ENCODE measurements around the gene GSC2. TPM values are rescaled to one million over a fixed set of nuclear protein-coding genes. Genes with fewer than 3 reads are reported as not detected.

Gene GSC2
- total RNA-seq, 5 donors from 2014 or later (not counting 1 experiment from before 2014, with no cell fraction given) = not detected

GRCh38 chr22:19133561-19133960, 16.5 kb downstream of the GSC2 start:
- Mint-ChIP-seq H3K4me1 (no peaks in the 10 kb centered on the region), H3K27ac (no peak overlapping the region), H3K4me3 (no peak overlapping the region), H3K36me3 (peaks cover 25% of the 10 kb centered on the region), H3K27me3 (no peaks in the 10 kb centered on the region), H3K9me3 (no peaks in the 10 kb centered on the region)
- peaks cover 25 to 44% of the 10 kb centered on the region in 2 donors for H3K36me3 ChIP-seq (ENCODE audit: control insufficient read depth in 2 of 2, extremely low read depth in 1 of 2, insufficient read depth in 1 of 2, low read length in 1 of 2)
- DNase-seq = no peak
- 100% methylated on average over 4 of the region's 13 CpGs for whole genome bisulfite sequencing (ENCODE audit: insufficient coverage)
- H3K4me3 ChIP-seq (ENCODE audit: control insufficient read depth in 1 of 2, extremely low read depth in 1 of 2, low read length in 1 of 2) = no peak overlapping the region
- POLR2A ChIA-PET = no interaction called here
- no peak for ATAC-seq (replicated peaks in 1 of 4)
- H3K4me1 ChIP-seq (ENCODE audit: control insufficient read depth in 1 of 2, extremely low read depth in 1 of 2, insufficient read depth in 2 of 2, low read length in 2 of 2) = no peaks in the 10 kb centered on the region
- no peaks in the 10 kb centered on the region for H3K9me3 ChIP-seq
- H3K27me3 ChIP-seq (replicated peaks in 1 of 2; ENCODE audit: control insufficient read depth in 2 of 2, extremely low read depth in 1 of 2, insufficient read depth in 2 of 2, low read length in 1 of 2) = no peaks in the 10 kb centered on the region
- CTCF ChIA-PET = interaction anchor here (0.6 to 0.7 kb wide), 2 partner anchors 353 to 567 kb away, joined by 3 read pairs; no protein-coding TSS in a partner anchor
- H3K27ac ChIP-seq (ENCODE audit: low read length) = no peak overlapping the region

- peak in 1 of 4 experiments; percentile 11 for ATAC-seq (replicated peaks in 1 of 4)
- H3K27ac ChIP-seq (ENCODE audit: low read length) = no peak overlapping the region
These were observed 17.2 kb downstream of the GSC2 start for GRCh38 chr22:19132693-19133400.

GRCh38 chr22:19132153-19132552, 17.9 kb downstream of the GSC2 start:
- Histone ChIP-seq H3K36me3 (ENCODE audit: control insufficient read depth in 2 of 2, extremely low read depth in 1 of 2, insufficient read depth in 1 of 2, low read length in 1 of 2) (peaks cover 15 to 30% of the 10 kb centered on the region in 2 donors), H3K9me3 (no peaks in the 10 kb centered on the region), H3K4me3 (ENCODE audit: control insufficient read depth in 1 of 2, extremely low read depth in 1 of 2, low read length in 1 of 2) (no peak overlapping the region), H3K27ac (ENCODE audit: low read length) (no peak overlapping the region), H3K27me3 (replicated peaks in 1 of 2; ENCODE audit: control insufficient read depth in 2 of 2, extremely low read depth in 1 of 2, insufficient read depth in 2 of 2, low read length in 1 of 2) (no peaks in the 10 kb centered on the region), H3K4me1 (ENCODE audit: control insufficient read depth in 1 of 2, extremely low read depth in 1 of 2, insufficient read depth in 2 of 2, low read length in 2 of 2) (no peaks in the 10 kb centered on the region)
- Mint-ChIP-seq H3K4me1 (no peaks in the 10 kb centered on the region), H3K36me3 (peaks cover 23% of the 10 kb centered on the region), H3K27ac (no peak overlapping the region), H3K27me3 (no peaks in the 10 kb centered on the region), H3K4me3 (no peak overlapping the region), H3K9me3 (no peaks in the 10 kb centered on the region)
- POLR2A ChIA-PET = no interaction called here
- ATAC-seq (replicated peaks in 1 of 4) (no peak), DNase-seq (no peak)
- WGBS (ENCODE audit: insufficient coverage) = 95% methylated on average over 16 of the region's 20 CpGs
- CTCF ChIA-PET = no interaction called here

More at GRCh38 chr22:19132693-19133400, 17.2 kb downstream of the GSC2 start:
- Histone ChIP-seq H3K27me3 (replicated peaks in 1 of 2; ENCODE audit: control insufficient read depth in 2 of 2, extremely low read depth in 1 of 2, insufficient read depth in 2 of 2, low read length in 1 of 2) (no peaks in the 10 kb centered on the region), H3K36me3 (ENCODE audit: control insufficient read depth in 2 of 2, extremely low read depth in 1 of 2, insufficient read depth in 1 of 2, low read length in 1 of 2) (peaks cover 20 to 37% of the 10 kb centered on the region in 2 donors), H3K4me3 (ENCODE audit: control insufficient read depth in 1 of 2, extremely low read depth in 1 of 2, low read length in 1 of 2) (no peak overlapping the region), H3K9me3 (no peaks in the 10 kb centered on the region), H3K4me1 (ENCODE audit: control insufficient read depth in 1 of 2, extremely low read depth in 1 of 2, insufficient read depth in 2 of 2, low read length in 2 of 2) (no peaks in the 10 kb centered on the region)
- 93% methylated on average over 7 of the region's 9 CpGs for WGBS (ENCODE audit: insufficient coverage)
- no peaks in the 10 kb centered on the region for H3K4me1 Mint-ChIP-seq
- peaks cover 25% of the 10 kb centered on the region for H3K36me3 Mint-ChIP-seq
- H3K9me3 Mint-ChIP-seq = no peaks in the 10 kb centered on the region
- no peak overlapping the region for H3K4me3 Mint-ChIP-seq
- no peaks in the 10 kb centered on the region for H3K27me3 Mint-ChIP-seq
- no peak for DNase-seq
- CTCF ChIA-PET = interaction anchor here in 1 of 2 donors (0.7 kb wide), 1 partner anchor 568 kb away, joined by 3 read pairs; no protein-coding TSS in a partner anchor
- POLR2A ChIA-PET = no interaction called here
- no peak overlapping the region for H3K27ac Mint-ChIP-seq

GRCh38 chr22:19131685-19132015, 18.4 kb downstream of the GSC2 start:
- ChIA-PET POLR2A (no interaction called here), CTCF (no interaction called here)
- Histone ChIP-seq H3K27ac (ENCODE audit: low read length) (no peak overlapping the region), H3K27me3 (replicated peaks in 1 of 2; ENCODE audit: control insufficient read depth in 2 of 2, extremely low read depth in 1 of 2, insufficient read depth in 2 of 2, low read length in 1 of 2) (no peaks in the 10 kb centered on the region), H3K4me1 (ENCODE audit: control insufficient read depth in 1 of 2, extremely low read depth in 1 of 2, insufficient read depth in 2 of 2, low read length in 2 of 2) (no peaks in the 10 kb centered on the region), H3K4me3 (ENCODE audit: control insufficient read depth in 1 of 2, extremely low read depth in 1 of 2, low read length in 1 of 2) (no peak overlapping the region), H3K36me3 (ENCODE audit: control insufficient read depth in 2 of 2, extremely low read depth in 1 of 2, insufficient read depth in 1 of 2, low read length in 1 of 2) (peaks cover 15 to 25% of the 10 kb centered on the region in 2 donors), H3K9me3 (no peaks in the 10 kb centered on the region)
- Mint-ChIP-seq H3K4me3 (no peak overlapping the region), H3K27ac (no peak overlapping the region), H3K27me3 (no peaks in the 10 kb centered on the region), H3K36me3 (peaks cover 18% of the 10 kb centered on the region), H3K4me1 (no peaks in the 10 kb centered on the region), H3K9me3 (no peaks in the 10 kb centered on the region)
- ATAC-seq (replicated peaks in 1 of 4) = no peak
- DNase-seq = no peak
- WGBS (ENCODE audit: insufficient coverage) = 96% methylated on average over 19 of the region's 19 CpGs

GRCh38 chr22:19130959-19131684, 19.0 kb downstream of the GSC2 start, which contains the start of gene TSSK2:
Gene TSSK2 (plus strand): TSS chr22:19131308. CDS start chr22:19131400, 92 bp downstream.
- CTCF ChIA-PET = no interaction called here
- Mint-ChIP-seq H3K27me3 (no peaks in the 10 kb centered on the region), H3K36me3 (peaks cover 14% of the 10 kb centered on the region), H3K4me3 (no peak within 1 kb of the TSS), H3K4me1 (no peaks in the 10 kb centered on the region), H3K27ac (no peak within 1 kb of the TSS), H3K9me3 (no peaks in the 10 kb centered on the region)
- Histone ChIP-seq H3K36me3 (ENCODE audit: control insufficient read depth in 2 of 2, extremely low read depth in 1 of 2, insufficient read depth in 1 of 2, low read length in 1 of 2) (peaks cover 15 to 20% of the 10 kb centered on the region in 2 donors), H3K4me3 (ENCODE audit: control insufficient read depth in 1 of 2, extremely low read depth in 1 of 2, low read length in 1 of 2) (no peak within 1 kb of the TSS), H3K27ac (ENCODE audit: low read length) (no peak within 1 kb of the TSS), H3K27me3 (replicated peaks in 1 of 2; ENCODE audit: control insufficient read depth in 2 of 2, extremely low read depth in 1 of 2, insufficient read depth in 2 of 2, low read length in 1 of 2) (no peaks in the 10 kb centered on the region), H3K4me1 (ENCODE audit: control insufficient read depth in 1 of 2, extremely low read depth in 1 of 2, insufficient read depth in 2 of 2, low read length in 2 of 2) (no peaks in the 10 kb centered on the region), H3K9me3 (no peaks in the 10 kb centered on the region)
- POLR2A ChIA-PET = interaction anchor here in 1 of 2 donors (0.5 kb wide), 1 partner anchor 20 kb away, joined by 3 read pairs; no protein-coding TSS in a partner anchor
- WGBS (ENCODE audit: insufficient coverage) = 95% methylated on average over 26 of the region's 27 CpGs
- ATAC-seq (replicated peaks in 1 of 4) = no peak
- no peak for DNase-seq

GRCh38 chr22:19129871-19130270, 20.2 kb downstream of the GSC2 start:
- POLR2A ChIA-PET = no interaction called here
- H3K4me3 Mint-ChIP-seq = no peak overlapping the region
- 89% methylated on average over 7 of the region's 8 CpGs for WGBS (ENCODE audit: insufficient coverage)
- no peaks in the 10 kb centered on the region for H3K4me1 ChIP-seq (ENCODE audit: control insufficient read depth in 1 of 2, extremely low read depth in 1 of 2, insufficient read depth in 2 of 2, low read length in 2 of 2)
- H3K27me3 Mint-ChIP-seq = no peaks in the 10 kb centered on the region
- DNase-seq = no peak
- no peaks in the 10 kb centered on the region for H3K9me3 Mint-ChIP-seq
- peak in 1 of 4 experiments; percentile 11 for ATAC-seq (replicated peaks in 1 of 4)
- no peaks in the 10 kb centered on the region for H3K9me3 ChIP-seq
- H3K27ac Mint-ChIP-seq = no peak overlapping the region
- peaks cover 12 to 20% of the 10 kb centered on the region in 2 donors for H3K36me3 ChIP-seq (ENCODE audit: control insufficient read depth in 2 of 2, extremely low read depth in 1 of 2, insufficient read depth in 1 of 2, low read length in 1 of 2)
- H3K27ac ChIP-seq (ENCODE audit: low read length) = no peak overlapping the region
- peaks cover 7% of the 10 kb centered on the region for H3K36me3 Mint-ChIP-seq
- no peaks in the 10 kb centered on the region for H3K4me1 Mint-ChIP-seq
- H3K27me3 ChIP-seq (replicated peaks in 1 of 2; ENCODE audit: control insufficient read depth in 2 of 2, extremely low read depth in 1 of 2, insufficient read depth in 2 of 2, low read length in 1 of 2) = peaks cover 0 to 6% of the 10 kb centered on the region in 2 experiments
- CTCF ChIA-PET = no interaction called here
- no peak overlapping the region for H3K4me3 ChIP-seq (ENCODE audit: control insufficient read depth in 1 of 2, extremely low read depth in 1 of 2, low read length in 1 of 2)
